ENCODE measurements around the gene HAUS5.

Gene HAUS5

GRCh38 chr19:35612559-35613321 is at the start of gene HAUS5:
Gene HAUS5, plus strand, starts transcription at chr19:35612735. Its CDS starts 60 bp downstream, at chr19:35612795.
- Histone ChIP-seq H3K9ac (ENCODE audit: low read depth in 1 of 2, low read length in 2 of 2) (peak within 1 kb of the TSS; percentile 79 to 82), H3K27ac (ENCODE audit: low read depth in 2 of 2, low read length in 2 of 2) (peak within 1 kb of the TSS in 1 of 2 donors; percentile 43), H3K4me3 (ENCODE audit: low read length in 2 of 2) (peak within 1 kb of the TSS; percentile 80 to 82), H3K9me3 (ENCODE audit: control insufficient read depth in 2 of 2, low read length in 2 of 2) (no peaks in the 10 kb centered on the region), H3K27me3 (ENCODE audit: control insufficient read depth in 2 of 2, insufficient read depth in 2 of 2, low read length in 2 of 2) (no peaks in the 10 kb centered on the region), H3K36me3 (ENCODE audit: control insufficient read depth in 2 of 2, insufficient read depth in 2 of 2, low read length in 2 of 2) (peaks cover 2 to 4% of the 10 kb centered on the region in 2 donors), H3K4me1 (ENCODE audit: control insufficient read depth in 2 of 2, insufficient read depth in 2 of 2, low read length in 2 of 2) (peaks cover 5 to 12% of the 10 kb centered on the region in 2 donors)

GRCh38 chr19:35562776-35563175 is 49.8 kb upstream of the HAUS5 start:
- Histone ChIP-seq H3K4me1 (ENCODE audit: control insufficient read depth in 2 of 2, insufficient read depth in 2 of 2, low read length in 2 of 2) (no peaks in the 10 kb centered on the region), H3K27me3 (ENCODE audit: control insufficient read depth in 2 of 2, insufficient read depth in 2 of 2, low read length in 2 of 2) (peaks cover 6 to 8% of the 10 kb centered on the region in 2 donors)

GRCh38 chr19:35563207-35563829 is 49.2 kb upstream of the HAUS5 start, which contains the start of gene ATP4A:
Gene ATP4A, minus strand, starts transcription at chr19:35563658. Its CDS starts 29 bp downstream, at chr19:35563629.
- Histone ChIP-seq H3K9me3 (ENCODE audit: control insufficient read depth in 2 of 2, low read length in 2 of 2) (no peaks in the 10 kb centered on the region), H3K36me3 (ENCODE audit: control insufficient read depth in 2 of 2, insufficient read depth in 2 of 2, low read length in 2 of 2) (no peaks in the 10 kb centered on the region), H3K4me1 (ENCODE audit: control insufficient read depth in 2 of 2, insufficient read depth in 2 of 2, low read length in 2 of 2) (no peaks in the 10 kb centered on the region), H3K27ac (ENCODE audit: low read depth in 2 of 2, low read length in 2 of 2) (no peak within 1 kb of the TSS), H3K27me3 (ENCODE audit: control insufficient read depth in 2 of 2, insufficient read depth in 2 of 2, low read length in 2 of 2) (peaks cover 6 to 8% of the 10 kb centered on the region in 2 donors), H3K4me3 (ENCODE audit: low read length in 2 of 2) (no peak within 1 kb of the TSS), H3K9ac (ENCODE audit: low read depth in 1 of 2, low read length in 2 of 2) (no peak within 1 kb of the TSS)

More at GRCh38 chr19:35562776-35563175, 49.8 kb upstream of the HAUS5 start:
- H3K27ac ChIP-seq (ENCODE audit: low read depth in 2 of 2, low read length in 2 of 2): no peak overlapping the region
- no peaks in the 10 kb centered on the region for H3K36me3 ChIP-seq (ENCODE audit: control insufficient read depth in 2 of 2, insufficient read depth in 2 of 2, low read length in 2 of 2)
- H3K4me3 ChIP-seq (ENCODE audit: low read length in 2 of 2): no peak overlapping the region
- H3K9me3 ChIP-seq (ENCODE audit: control insufficient read depth in 2 of 2, low read length in 2 of 2): no peaks in the 10 kb centered on the region
- H3K9ac ChIP-seq (ENCODE audit: low read depth in 1 of 2, low read length in 2 of 2): no peak overlapping the region

- H3K27me3 ChIP-seq (ENCODE audit: control insufficient read depth in 2 of 2, insufficient read depth in 2 of 2, low read length in 2 of 2): peaks cover 3 to 8% of the 10 kb centered on the region in 2 donors
Observed at GRCh38 chr19:35565016-35565856, 47.3 kb upstream of the HAUS5 start.

GRCh38 chr19:35566738-35567137 is 45.8 kb upstream of the HAUS5 start:
- Histone ChIP-seq H3K9ac (ENCODE audit: low read depth in 1 of 2, low read length in 2 of 2) (no peak overlapping the region), H3K27me3 (ENCODE audit: control insufficient read depth in 2 of 2, insufficient read depth in 2 of 2, low read length in 2 of 2) (peaks cover 0 to 6% of the 10 kb centered on the region in 2 donors), H3K4me3 (ENCODE audit: low read length in 2 of 2) (no peak overlapping the region), H3K4me1 (ENCODE audit: control insufficient read depth in 2 of 2, insufficient read depth in 2 of 2, low read length in 2 of 2) (no peaks in the 10 kb centered on the region), H3K27ac (ENCODE audit: low read depth in 2 of 2, low read length in 2 of 2) (no peak overlapping the region), H3K36me3 (ENCODE audit: control insufficient read depth in 2 of 2, insufficient read depth in 2 of 2, low read length in 2 of 2) (no peaks in the 10 kb centered on the region), H3K9me3 (ENCODE audit: control insufficient read depth in 2 of 2, low read length in 2 of 2) (no peaks in the 10 kb centered on the region)

More at GRCh38 chr19:35565016-35565856, 47.3 kb upstream of the HAUS5 start:
- H3K36me3 ChIP-seq (ENCODE audit: control insufficient read depth in 2 of 2, insufficient read depth in 2 of 2, low read length in 2 of 2): no peaks in the 10 kb centered on the region
- H3K9ac ChIP-seq (ENCODE audit: low read depth in 1 of 2, low read length in 2 of 2): no peak overlapping the region
- no peaks in the 10 kb centered on the region for H3K4me1 ChIP-seq (ENCODE audit: control insufficient read depth in 2 of 2, insufficient read depth in 2 of 2, low read length in 2 of 2)
- H3K27ac ChIP-seq (ENCODE audit: low read depth in 2 of 2, low read length in 2 of 2): no peak overlapping the region
- no peaks in the 10 kb centered on the region for H3K9me3 ChIP-seq (ENCODE audit: control insufficient read depth in 2 of 2, low read length in 2 of 2)
- no peak overlapping the region for H3K4me3 ChIP-seq (ENCODE audit: low read length in 2 of 2)

- Histone ChIP-seq H3K27me3 (ENCODE audit: control insufficient read depth in 2 of 2, insufficient read depth in 2 of 2, low read length in 2 of 2) (peaks cover 0 to 6% of the 10 kb centered on the region in 2 donors), H3K4me3 (ENCODE audit: low read length in 2 of 2) (no peak overlapping the region), H3K36me3 (ENCODE audit: control insufficient read depth in 2 of 2, insufficient read depth in 2 of 2, low read length in 2 of 2) (no peaks in the 10 kb centered on the region), H3K27ac (ENCODE audit: low read depth in 2 of 2, low read length in 2 of 2) (no peak overlapping the region), H3K9me3 (ENCODE audit: control insufficient read depth in 2 of 2, low read length in 2 of 2) (no peaks in the 10 kb centered on the region), H3K9ac (ENCODE audit: low read depth in 1 of 2, low read length in 2 of 2) (no peak overlapping the region), H3K4me1 (ENCODE audit: control insufficient read depth in 2 of 2, insufficient read depth in 2 of 2, low read length in 2 of 2) (no peaks in the 10 kb centered on the region)
Observed at GRCh38 chr19:35569281-35569781, 43.2 kb upstream of the HAUS5 start.

- no peaks in the 10 kb centered on the region for H3K4me1 ChIP-seq (ENCODE audit: control insufficient read depth in 2 of 2, insufficient read depth in 2 of 2, low read length in 2 of 2)
- H3K9me3 ChIP-seq (ENCODE audit: control insufficient read depth in 2 of 2, low read length in 2 of 2): peaks cover 2 to 4% of the 10 kb centered on the region in 2 donors
- no peak overlapping the region for H3K4me3 ChIP-seq (ENCODE audit: low read length in 2 of 2)
- H3K27ac ChIP-seq (ENCODE audit: low read depth in 2 of 2, low read length in 2 of 2): no peak overlapping the region
- peaks cover 0 to 6% of the 10 kb centered on the region in 2 donors for H3K27me3 ChIP-seq (ENCODE audit: control insufficient read depth in 2 of 2, insufficient read depth in 2 of 2, low read length in 2 of 2)
- H3K36me3 ChIP-seq (ENCODE audit: control insufficient read depth in 2 of 2, insufficient read depth in 2 of 2, low read length in 2 of 2): no peaks in the 10 kb centered on the region
- H3K9ac ChIP-seq (ENCODE audit: low read depth in 1 of 2, low read length in 2 of 2): no peak overlapping the region
Observed at GRCh38 chr19:35571406-35571965, 41.0 kb upstream of the HAUS5 start.

GRCh38 chr19:35577918-35578317 is 34.6 kb upstream of the HAUS5 start:
- Histone ChIP-seq H3K36me3 (ENCODE audit: control insufficient read depth in 2 of 2, insufficient read depth in 2 of 2, low read length in 2 of 2) (no peaks in the 10 kb centered on the region), H3K4me1 (ENCODE audit: control insufficient read depth in 2 of 2, insufficient read depth in 2 of 2, low read length in 2 of 2) (no peaks in the 10 kb centered on the region), H3K9ac (ENCODE audit: low read depth in 1 of 2, low read length in 2 of 2) (no peak overlapping the region), H3K4me3 (ENCODE audit: low read length in 2 of 2) (no peak overlapping the region), H3K27ac (ENCODE audit: low read depth in 2 of 2, low read length in 2 of 2) (no peak overlapping the region), H3K9me3 (ENCODE audit: control insufficient read depth in 2 of 2, low read length in 2 of 2) (peaks cover 3 to 9% of the 10 kb centered on the region in 2 donors), H3K27me3 (ENCODE audit: control insufficient read depth in 2 of 2, insufficient read depth in 2 of 2, low read length in 2 of 2) (no peaks in the 10 kb centered on the region)

- Histone ChIP-seq H3K27ac (ENCODE audit: low read depth in 2 of 2, low read length in 2 of 2) (no peak overlapping the region), H3K36me3 (ENCODE audit: control insufficient read depth in 2 of 2, insufficient read depth in 2 of 2, low read length in 2 of 2) (no peaks in the 10 kb centered on the region), H3K4me3 (ENCODE audit: low read length in 2 of 2) (no peak overlapping the region), H3K27me3 (ENCODE audit: control insufficient read depth in 2 of 2, insufficient read depth in 2 of 2, low read length in 2 of 2) (no peaks in the 10 kb centered on the region), H3K4me1 (ENCODE audit: control insufficient read depth in 2 of 2, insufficient read depth in 2 of 2, low read length in 2 of 2) (no peaks in the 10 kb centered on the region), H3K9ac (ENCODE audit: low read depth in 1 of 2, low read length in 2 of 2) (no peak overlapping the region), H3K9me3 (ENCODE audit: control insufficient read depth in 2 of 2, low read length in 2 of 2) (peaks cover 3 to 9% of the 10 kb centered on the region in 2 donors)
Observed at GRCh38 chr19:35578707-35579106, 33.8 kb upstream of the HAUS5 start.

Data from mucosa of rectum (tissue), 2 donors.